SK-N-MC (cell line): ENCODE results near the gene KCNH2.

Experiments used
- DNase-seq: peaks from one replicate; pipeline ENCODE4 v3.0.0-alpha.2; 2011; ENCODE audit warnings: low read depth, low spot score
- H3K27ac ChIP-seq: fragments of 200-600 bp; sonication (generic); 2 replicates; pipeline ENCODE4 v1.5.1; 2016; ENCODE audit warnings: mixed run types
- H3K36me3 ChIP-seq: fragments of 200-600 bp; sonication (generic); 2 replicates; pipeline ENCODE4 v1.6.1; 2017; ENCODE audit warnings: antibody characterized with exemption, low read length, mixed read lengths; ENCODE audit not compliant: insufficient read depth
- H3K4me3 ChIP-seq: fragments of 200-600 bp; sonication (generic); 2 replicates; pipeline ENCODE4 v1.5.1; 2016
- H3K9ac ChIP-seq: fragments of 200-600 bp; sonication (generic); 2 replicates; pipeline ENCODE4 v1.8.0; 2017; ENCODE audit warnings: mixed run types, mixed read lengths; ENCODE audit not compliant: insufficient read length
- H3K9me3 ChIP-seq: fragments of 200-600 bp; sonication (generic); 2 replicates; pipeline ENCODE4 v1.6.1; 2017; ENCODE audit warnings: low read depth, mild to moderate bottlenecking, antibody characterized with exemption, low read length, moderate library complexity, mixed read lengths
- EZH2 ChIP-seq: fragments of 200-600 bp; sonication (generic); IDR thresholded peaks from one replicate; pipeline ENCODE4 v1.6.1; 2017; ENCODE audit warnings: antibody characterized with exemption
- FOXP2 ChIP-seq: optimal IDR thresholded peaks from 2 replicates; pipeline ENCODE3; 2011; ENCODE audit warnings: mild to moderate bottlenecking, moderate library complexity; ENCODE audit not compliant: insufficient read depth; ENCODE audit errors: extremely low read length, control extremely low read depth
- POLR2AphosphoS5 ChIP-seq: IDR thresholded peaks from 2 replicates; pipeline ENCODE4 v1.6.1; 2012; ENCODE audit warnings: mild to moderate bottlenecking, low read depth, low read length, borderline replicate concordance

The KCNH2 gene

DNA sequence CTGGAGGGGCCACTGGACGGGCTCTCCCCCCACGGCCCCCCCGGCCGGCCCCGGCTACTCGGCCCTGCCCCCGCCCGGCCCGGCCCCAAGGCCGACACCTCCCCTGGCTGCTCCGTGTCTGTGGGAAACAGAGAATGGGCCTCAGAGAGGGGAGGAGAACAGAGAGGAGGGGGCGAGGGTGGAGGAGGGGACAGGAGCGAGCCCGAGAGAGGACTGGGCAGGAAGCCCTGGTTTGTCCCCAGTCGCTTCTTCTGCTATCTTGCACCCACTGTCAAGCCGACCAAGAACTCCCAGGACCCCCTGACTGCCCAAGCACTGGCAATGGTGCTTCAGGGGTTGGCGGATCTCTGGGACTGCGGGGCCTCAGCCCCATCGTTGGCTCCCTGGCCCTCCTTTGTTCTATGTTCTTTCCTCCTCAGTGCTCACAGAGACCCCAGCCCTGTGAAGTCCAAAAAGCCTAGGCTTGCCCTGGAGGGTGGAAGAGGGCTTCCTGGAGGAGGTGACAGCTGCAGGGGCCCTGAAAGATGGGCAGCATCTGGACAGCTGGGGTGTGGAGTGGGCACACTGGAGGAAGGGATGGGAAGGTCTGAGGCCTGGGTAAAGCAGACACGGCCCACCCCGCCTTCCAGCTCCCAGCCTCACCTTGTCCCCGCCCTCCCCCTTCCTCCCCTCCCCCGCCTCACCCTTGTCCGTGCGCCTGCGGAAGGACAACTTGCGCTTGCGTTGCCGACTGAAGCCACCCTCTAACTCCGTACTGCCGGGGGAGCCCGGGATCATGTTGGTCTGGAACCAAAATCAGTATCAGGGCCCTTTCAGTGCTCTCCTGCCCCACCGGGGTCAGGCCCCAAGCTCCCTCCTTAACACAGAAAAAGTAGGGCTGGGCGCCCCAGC, 30.1 kb downstream of the KCNH2 start:
- Histone ChIP-seq H3K4me3 (no peak overlapping the region), H3K9ac (no peak overlapping the region), H3K9me3 (no peaks in the 10 kb centered on the region), H3K27ac (no peak overlapping the region), H3K36me3 (no peaks in the 10 kb centered on the region)
- no peak for DNase-seq
- TF ChIP-seq POLR2AphosphoS5 (no peak), FOXP2 (no peak), EZH2 (no peak)

DNA sequence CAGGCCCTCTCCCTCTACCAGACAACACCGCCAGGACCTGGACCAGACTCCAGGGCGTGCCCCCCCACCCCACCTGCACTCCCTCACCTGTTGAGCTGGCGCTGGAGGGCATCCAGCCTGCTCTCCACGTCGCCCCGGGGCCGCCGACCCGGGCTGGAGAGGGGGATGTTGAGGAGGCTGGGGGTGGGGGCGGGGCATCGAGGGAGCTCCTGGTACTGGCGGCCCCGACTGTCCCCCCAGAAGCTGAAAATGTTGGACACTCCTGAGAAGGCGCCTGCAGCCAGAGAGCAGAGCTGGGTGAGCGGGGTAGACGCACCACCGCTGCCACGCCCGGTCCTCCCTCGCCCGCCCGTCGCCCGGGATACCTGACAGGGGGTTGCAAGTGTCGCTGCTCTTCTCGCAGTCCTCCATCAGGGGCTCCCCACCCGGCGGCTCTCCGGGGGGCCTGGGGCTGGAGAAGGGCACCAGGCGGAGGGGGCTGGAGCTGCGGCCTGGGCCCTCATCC, 30.8 kb downstream of the KCNH2 start:
- no peaks in the 10 kb centered on the region for H3K9me3 ChIP-seq
- TF ChIP-seq FOXP2, result no peak
- no peak for TF ChIP-seq EZH2
- no peak for TF ChIP-seq POLR2AphosphoS5

DNA sequence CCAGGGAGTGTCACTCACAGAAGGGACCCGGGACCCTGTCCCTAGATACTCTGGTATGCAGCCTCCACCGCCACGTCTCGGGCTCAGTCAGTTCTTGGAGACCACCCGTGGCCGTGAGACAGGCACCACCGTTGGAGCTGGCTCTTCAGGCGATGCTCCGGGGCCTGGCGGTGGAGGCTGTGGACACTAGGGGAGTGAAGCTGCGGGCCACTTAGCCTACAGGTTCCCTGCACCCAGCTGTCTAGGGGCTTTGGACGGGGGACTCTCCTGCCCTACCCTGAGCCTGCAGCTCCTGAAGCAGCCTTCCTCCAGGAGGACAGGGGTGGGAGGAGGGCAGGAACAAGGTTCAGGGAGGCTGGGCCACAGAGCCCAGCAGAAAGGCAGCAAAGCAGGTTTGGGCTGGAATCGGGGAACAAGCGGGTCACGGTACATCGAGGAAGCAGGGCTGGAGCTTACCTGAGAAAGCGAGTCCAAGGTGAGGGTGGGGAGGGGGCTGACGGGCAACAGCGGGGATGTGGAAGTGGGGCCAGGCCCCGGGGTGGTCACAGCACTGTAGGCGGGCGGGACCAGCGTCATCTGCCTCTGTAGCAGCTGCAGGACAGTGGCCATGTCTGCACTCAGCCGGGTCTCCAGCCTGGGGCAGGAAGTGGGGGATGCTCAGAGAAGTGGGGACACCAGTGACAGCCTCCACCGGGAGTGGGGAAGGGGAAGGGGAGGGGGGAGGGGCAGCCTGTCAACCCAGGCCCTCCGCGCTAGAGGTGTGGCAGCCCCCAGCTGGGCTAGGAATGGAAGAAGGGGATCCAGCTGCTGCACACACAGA, 31.5 kb downstream of the KCNH2 start:
- DNase-seq, result no peak
- H3K4me3 ChIP-seq, result no peak overlapping the region
- H3K9me3 ChIP-seq, result no peaks in the 10 kb centered on the region
- no peak overlapping the region for H3K9ac ChIP-seq
- TF ChIP-seq POLR2AphosphoS5, result no peak
- no peak for TF ChIP-seq FOXP2
- TF ChIP-seq EZH2, result no peak
- H3K27ac ChIP-seq, result no peak overlapping the region
- H3K36me3 ChIP-seq, result no peaks in the 10 kb centered on the region

More for the DNA sequence above, 30.8 kb downstream of the KCNH2 start:
- DNase-seq, result no peak
- no peak overlapping the region for H3K9ac ChIP-seq
- no peak overlapping the region for H3K4me3 ChIP-seq
- H3K36me3 ChIP-seq, result no peaks in the 10 kb centered on the region
- H3K27ac ChIP-seq, result no peak overlapping the region

DNA sequence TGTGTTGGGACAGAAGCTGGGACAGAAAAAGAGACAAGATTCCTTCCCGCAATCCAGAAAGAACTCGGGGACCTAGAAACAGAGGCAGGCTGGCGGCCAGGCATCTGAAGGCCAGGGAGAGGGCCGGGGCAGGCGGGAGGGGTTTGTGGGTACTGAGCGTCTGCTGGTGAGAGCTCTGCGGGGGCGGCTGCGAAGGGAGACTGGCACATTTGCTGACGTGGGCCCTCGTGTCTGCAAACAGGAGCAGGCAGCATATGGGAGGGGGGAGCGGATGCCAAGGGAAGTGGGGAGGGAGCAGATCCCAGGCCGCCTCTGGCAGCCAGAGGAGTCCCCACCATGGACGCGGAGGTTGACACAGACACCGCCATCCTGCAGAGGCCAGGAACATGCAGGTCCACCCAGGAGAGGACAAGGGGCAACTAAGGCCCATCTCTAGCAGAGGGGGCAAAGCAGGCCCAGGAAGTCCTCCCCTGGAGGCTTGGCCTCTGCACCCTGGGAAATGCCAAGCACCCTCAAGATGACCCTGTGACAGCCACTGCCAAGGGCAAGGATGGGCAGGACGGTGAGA, 32.2 kb downstream of the KCNH2 start:
- TF ChIP-seq EZH2 (no peak), POLR2AphosphoS5 (no peak), FOXP2 (no peak)
- no peak for DNase-seq
- no peaks in the 10 kb centered on the region for H3K9me3 ChIP-seq
- H3K27ac ChIP-seq, result no peak overlapping the region
- no peaks in the 10 kb centered on the region for H3K36me3 ChIP-seq
- no peak overlapping the region for H3K9ac ChIP-seq
- no peak overlapping the region for H3K4me3 ChIP-seq

DNA sequence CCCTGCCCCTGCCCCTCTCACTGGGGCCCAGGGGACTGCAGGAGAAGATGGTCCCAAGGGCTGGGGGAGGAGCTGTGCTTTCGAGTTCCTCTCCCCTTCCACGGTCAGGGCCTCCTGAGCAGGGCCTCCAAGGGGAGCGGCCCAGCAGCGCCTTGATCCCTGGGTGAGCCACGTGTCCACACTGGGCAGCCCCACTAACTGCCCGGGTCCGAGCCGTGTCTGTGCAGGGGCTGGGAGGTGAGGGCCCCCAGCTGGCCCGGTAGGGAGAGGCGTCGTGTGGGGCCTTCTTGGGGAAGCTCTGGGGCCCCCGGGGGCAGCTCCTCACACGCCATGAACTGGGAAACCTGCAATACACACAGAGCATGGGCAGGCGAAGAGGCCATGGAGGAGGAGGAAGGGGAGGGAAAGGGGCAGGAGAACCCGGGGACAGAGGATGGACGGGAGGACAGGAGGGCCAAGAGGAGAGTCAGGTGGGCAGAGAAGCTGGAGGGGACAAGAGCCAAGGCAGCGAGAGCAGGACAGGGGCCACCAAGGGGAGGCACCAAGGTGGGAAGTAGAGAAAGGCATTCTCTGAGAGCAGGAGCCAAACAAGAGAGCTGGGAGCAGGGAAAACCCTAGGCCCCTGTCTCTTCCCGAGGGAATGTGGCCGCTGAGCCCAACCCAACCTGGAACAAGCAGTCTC, 32.8 kb downstream of the KCNH2 start:
- Histone ChIP-seq H3K9me3 (no peaks in the 10 kb centered on the region), H3K4me3 (no peak overlapping the region), H3K27ac (no peak overlapping the region), H3K9ac (no peak overlapping the region), H3K36me3 (no peaks in the 10 kb centered on the region)
- DNase-seq, result no peak
- TF ChIP-seq POLR2AphosphoS5 (no peak), EZH2 (no peak), FOXP2 (no peak)

DNA sequence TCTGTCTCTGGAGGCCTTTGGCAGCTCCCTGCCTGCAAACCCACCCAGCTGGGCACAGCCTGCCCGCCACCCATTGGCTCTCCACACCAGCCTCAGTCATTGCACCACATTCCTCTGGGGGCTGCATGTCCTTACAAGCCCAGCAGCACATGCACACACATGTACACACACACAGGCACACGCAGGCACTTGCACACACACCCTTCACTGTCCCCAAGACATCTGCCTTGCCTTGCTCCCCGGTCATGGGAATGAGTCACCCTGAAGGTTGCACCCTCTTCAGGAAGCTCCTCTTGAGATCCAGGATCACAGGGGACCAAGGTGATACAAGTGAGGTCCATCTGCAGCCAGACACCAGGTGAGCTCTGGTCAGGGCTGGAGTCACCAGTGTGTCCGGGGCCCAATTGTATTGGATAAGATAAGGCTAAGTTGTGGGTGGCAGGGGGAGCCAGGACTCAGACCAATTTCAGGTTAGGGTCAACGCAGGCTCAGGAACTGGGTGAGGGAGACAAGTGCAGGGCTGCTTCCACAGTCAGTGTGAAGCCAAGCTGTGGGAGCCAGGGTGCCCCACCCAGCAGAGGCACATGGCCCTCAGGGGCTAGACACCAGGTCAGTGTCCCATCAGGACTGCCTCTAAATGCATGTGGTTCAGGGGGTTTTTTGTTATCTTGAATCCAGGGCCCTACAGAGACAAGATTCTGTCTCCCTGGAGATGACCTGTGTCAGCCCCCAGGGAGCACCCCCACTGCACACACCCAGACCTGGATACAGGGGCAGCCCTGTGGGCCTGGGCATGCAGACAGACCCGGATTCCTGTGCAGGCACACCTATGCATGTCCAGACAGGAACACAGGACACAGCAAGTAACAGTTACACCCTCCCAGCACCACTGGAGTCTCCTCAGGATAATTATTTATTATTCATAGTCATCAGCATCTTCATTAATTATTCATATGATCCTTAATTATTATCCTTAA, 33.8 kb downstream of the KCNH2 start:
- TF ChIP-seq POLR2AphosphoS5, result no peak
- TF ChIP-seq EZH2, result no peak
- TF ChIP-seq FOXP2, result no peak
- H3K9me3 ChIP-seq, result no peaks in the 10 kb centered on the region
- no peak overlapping the region for H3K9ac ChIP-seq
- H3K4me3 ChIP-seq, result no peak overlapping the region
- no peak for DNase-seq
- H3K36me3 ChIP-seq, result no peaks in the 10 kb centered on the region
- no peak overlapping the region for H3K27ac ChIP-seq

DNA sequence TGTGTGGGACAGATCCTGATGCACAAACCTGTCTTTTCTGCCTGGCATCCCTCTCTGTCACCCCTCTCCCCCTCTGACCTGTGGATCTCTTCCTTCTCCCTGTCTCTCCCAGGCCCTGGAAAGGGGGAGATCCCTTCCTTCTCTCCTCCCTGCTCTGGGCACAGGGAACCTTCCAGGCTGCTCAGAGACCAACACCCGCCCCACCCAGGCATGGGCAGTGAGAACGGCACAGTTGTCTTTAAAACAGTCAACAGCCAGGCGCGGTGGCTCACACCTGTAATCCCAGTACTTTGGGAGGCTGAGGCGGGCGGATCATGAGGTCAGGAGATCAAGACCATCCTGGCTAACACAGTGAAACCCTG, 34.7 kb downstream of the KCNH2 start:
- no peak overlapping the region for H3K27ac ChIP-seq
- DNase-seq, result no peak
- no peaks in the 10 kb centered on the region for H3K9me3 ChIP-seq
- no peak overlapping the region for H3K9ac ChIP-seq
- TF ChIP-seq EZH2 (no peak), POLR2AphosphoS5 (no peak), FOXP2 (no peak)
- H3K36me3 ChIP-seq, result no peaks in the 10 kb centered on the region
- H3K4me3 ChIP-seq, result no peak overlapping the region
